Measurements from ENCODE around the gene CSF2. TPM values are rescaled to one million over a fixed set of nuclear protein-coding genes. Genes with fewer than 3 reads are reported as not detected.

The CSF2 gene
- total RNA-seq, 3 donors from 2014 or later (not counting 1 experiment from before 2014, with no cell fraction given), result 0.65 to 1.2 (median 0.82) TPM

DNA sequence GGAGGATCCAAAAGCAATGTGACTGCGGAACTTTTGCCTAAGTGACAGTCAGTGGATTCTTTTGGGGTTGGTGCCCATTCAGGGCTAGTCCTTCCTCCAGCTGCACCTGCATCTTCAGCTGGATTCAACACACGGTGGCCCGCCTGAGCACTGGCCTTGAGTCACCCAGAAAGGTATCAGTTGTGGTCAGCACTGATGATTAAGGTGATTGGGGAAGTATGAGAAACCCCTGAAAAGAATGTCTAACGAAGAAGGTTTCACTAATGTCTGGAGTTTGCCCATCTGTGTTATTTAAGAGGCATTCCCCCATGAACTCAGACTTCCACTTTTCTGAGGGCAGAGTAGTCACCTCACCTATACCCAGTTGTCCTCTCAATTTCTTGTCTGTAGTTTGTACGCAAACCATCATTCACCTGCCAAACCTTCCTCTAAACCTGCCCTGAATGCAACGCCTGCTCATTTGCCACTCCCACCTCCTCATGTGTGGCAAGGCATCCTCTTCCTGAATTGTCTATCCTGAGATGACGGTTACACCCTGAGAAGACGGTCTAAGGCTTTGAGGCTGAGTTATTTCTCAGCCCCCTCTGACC is 27.2 kb downstream of the CSF2 start:
- intact Hi-C loops (cut with micrococcal nuclease), result loop anchor here (5.0 to 10.0 kb wide), 2 partner anchors 38 to 816 kb away; partner anchors contain the start of gene IL3
- TF ChIP-seq, protein P1, sequence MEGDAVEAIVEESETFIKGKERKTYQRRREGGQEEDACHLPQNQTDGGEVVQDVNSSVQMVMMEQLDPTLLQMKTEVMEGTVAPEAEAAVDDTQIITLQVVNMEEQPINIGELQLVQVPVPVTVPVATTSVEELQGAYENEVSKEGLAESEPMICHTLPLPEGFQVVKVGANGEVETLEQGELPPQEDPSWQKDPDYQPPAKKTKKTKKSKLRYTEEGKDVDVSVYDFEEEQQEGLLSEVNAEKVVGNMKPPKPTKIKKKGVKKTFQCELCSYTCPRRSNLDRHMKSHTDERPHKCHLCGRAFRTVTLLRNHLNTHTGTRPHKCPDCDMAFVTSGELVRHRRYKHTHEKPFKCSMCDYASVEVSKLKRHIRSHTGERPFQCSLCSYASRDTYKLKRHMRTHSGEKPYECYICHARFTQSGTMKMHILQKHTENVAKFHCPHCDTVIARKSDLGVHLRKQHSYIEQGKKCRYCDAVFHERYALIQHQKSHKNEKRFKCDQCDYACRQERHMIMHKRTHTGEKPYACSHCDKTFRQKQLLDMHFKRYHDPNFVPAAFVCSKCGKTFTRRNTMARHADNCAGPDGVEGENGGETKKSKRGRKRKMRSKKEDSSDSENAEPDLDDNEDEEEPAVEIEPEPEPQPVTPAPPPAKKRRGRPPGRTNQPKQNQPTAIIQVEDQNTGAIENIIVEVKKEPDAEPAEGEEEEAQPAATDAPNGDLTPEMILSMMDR (IDR thresholded peaks at IDR 0.05), result no peak
- Mint-ChIP-seq H3K27me3 (ENCODE audit: low read depth in 2 of 2) (no peaks in the 10 kb centered on the region), H3K9me3 (no peaks in the 10 kb centered on the region), H3K36me3 (no peaks in the 10 kb centered on the region), H3K4me3 (peak overlapping the region; percentile 2), H3K4me1 (peaks cover 79 to 85% of the 10 kb centered on the region in 2 donors), H3K27ac (peak overlapping the region; percentile 92 to 94)
- ATAC-seq, result no peak
- DNase-seq, result peak in 1 of 2 donors; percentile 24
- Histone ChIP-seq H3K36me3 (ENCODE audit: control insufficient read depth, insufficient read depth, low read length) (no peaks in the 10 kb centered on the region), H3K4me1 (ENCODE audit: control insufficient read depth, insufficient read depth, low read length) (peaks cover 72% of the 10 kb centered on the region), H3K9me3 (ENCODE audit: control insufficient read depth, insufficient read depth, low read length) (no peaks in the 10 kb centered on the region), H3K27me3 (ENCODE audit: control insufficient read depth, insufficient read depth, low read length) (no peaks in the 10 kb centered on the region), H3K4me3 (ENCODE audit: low read length) (no peak overlapping the region), H3K27ac (ENCODE audit: low read length) (peak overlapping the region; percentile 94)
- WGBS (ENCODE audit: insufficient coverage), result 54% methylated on average over 7 of the region's 8 CpGs

DNA sequence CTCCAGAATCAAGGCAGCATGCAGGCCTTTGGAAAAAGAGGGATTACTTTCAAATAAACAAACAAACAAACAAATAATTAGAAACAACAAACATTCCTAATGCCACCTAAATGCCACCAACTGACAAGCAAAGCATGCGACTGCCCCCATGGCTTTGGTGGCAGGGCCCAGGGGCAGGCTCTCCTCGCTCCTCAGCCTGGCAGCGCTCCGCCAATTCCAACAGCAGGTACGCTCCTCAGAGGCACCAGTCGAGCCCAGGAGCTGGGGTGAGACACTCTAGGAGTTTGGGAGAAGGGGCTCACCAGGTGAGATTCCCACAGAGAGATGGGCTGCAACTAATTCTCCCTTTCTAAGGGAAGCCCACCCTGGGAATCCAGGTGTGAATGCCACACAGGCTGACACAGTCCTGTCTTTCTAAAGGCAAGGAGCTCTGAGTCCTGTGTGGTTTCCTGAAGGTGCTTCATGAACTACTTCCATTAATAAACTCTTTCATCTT is 27.8 kb downstream of the CSF2 start:
- WGBS (ENCODE audit: insufficient coverage), result 98% methylated on average over 6 of the region's 6 CpGs
- intact Hi-C loops (cut with micrococcal nuclease), result loop anchor here (5.0 to 10.0 kb wide), 2 partner anchors 39 to 817 kb away; partner anchors contain the start of gene IL3
- H3K27ac ChIP-seq (ENCODE audit: low read length), result peak overlapping the region; percentile 94
- no peaks in the 10 kb centered on the region for H3K27me3 ChIP-seq (ENCODE audit: control insufficient read depth, insufficient read depth, low read length)
- H3K27me3 Mint-ChIP-seq (ENCODE audit: low read depth in 2 of 2), result no peaks in the 10 kb centered on the region
- no peaks in the 10 kb centered on the region for H3K36me3 Mint-ChIP-seq
- TF ChIP-seq, protein P1 (IDR thresholded peaks at IDR 0.05), result no peak
- H3K4me1 Mint-ChIP-seq, result peaks cover 76 to 82% of the 10 kb centered on the region in 2 donors
- H3K4me3 ChIP-seq (ENCODE audit: low read length), result no peak overlapping the region
- no peak for DNase-seq
- H3K9me3 ChIP-seq (ENCODE audit: control insufficient read depth, insufficient read depth, low read length), result no peaks in the 10 kb centered on the region
- peaks cover 71% of the 10 kb centered on the region for H3K4me1 ChIP-seq (ENCODE audit: control insufficient read depth, insufficient read depth, low read length)
- H3K9me3 Mint-ChIP-seq, result no peaks in the 10 kb centered on the region
- peak overlapping the region; percentile 92 to 94 for H3K27ac Mint-ChIP-seq
- no peaks in the 10 kb centered on the region for H3K36me3 ChIP-seq (ENCODE audit: control insufficient read depth, insufficient read depth, low read length)
- H3K4me3 Mint-ChIP-seq, result peak overlapping the region; percentile 13
- ATAC-seq, result no peak

DNA sequence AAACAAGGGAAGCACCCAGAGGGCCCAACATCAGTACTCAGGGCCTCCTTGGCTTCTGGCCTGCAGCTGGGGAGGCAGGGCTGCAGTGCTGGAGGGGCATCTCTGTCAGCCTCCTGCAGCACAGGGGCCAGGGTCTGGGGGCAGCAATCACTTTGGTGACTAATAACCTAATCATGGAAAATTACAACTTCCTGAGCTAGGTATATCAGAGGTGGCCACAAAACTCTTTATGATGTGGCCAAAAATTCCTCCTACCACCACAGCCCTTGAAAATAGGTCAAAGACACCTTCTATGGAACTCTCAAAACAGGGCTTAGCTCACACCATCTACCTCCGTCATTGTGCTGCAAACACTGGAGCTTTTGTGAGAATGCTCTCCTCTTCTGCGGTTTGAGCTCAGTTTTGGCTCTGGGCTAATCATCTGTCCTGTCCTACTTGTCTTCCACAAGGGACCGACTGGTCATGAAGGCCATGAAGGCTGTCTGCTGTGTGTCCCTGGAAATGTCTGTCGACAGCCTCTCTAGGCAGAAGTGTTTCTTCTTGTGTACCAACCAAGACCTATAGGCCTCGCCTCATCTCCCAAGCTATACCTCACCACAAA is 28.6 kb downstream of the CSF2 start:
- Histone ChIP-seq H3K9me3 (ENCODE audit: control insufficient read depth, insufficient read depth, low read length) (no peaks in the 10 kb centered on the region), H3K4me3 (ENCODE audit: low read length) (no peak overlapping the region), H3K4me1 (ENCODE audit: control insufficient read depth, insufficient read depth, low read length) (peaks cover 71% of the 10 kb centered on the region), H3K27me3 (ENCODE audit: control insufficient read depth, insufficient read depth, low read length) (no peaks in the 10 kb centered on the region), H3K27ac (ENCODE audit: low read length) (peak overlapping the region; percentile 94), H3K36me3 (ENCODE audit: control insufficient read depth, insufficient read depth, low read length) (no peaks in the 10 kb centered on the region)
- Mint-ChIP-seq H3K27me3 (ENCODE audit: low read depth in 2 of 2) (no peaks in the 10 kb centered on the region), H3K4me1 (peaks cover 74 to 75% of the 10 kb centered on the region in 2 donors), H3K9me3 (no peaks in the 10 kb centered on the region), H3K27ac (peak overlapping the region; percentile 92 to 94), H3K36me3 (no peaks in the 10 kb centered on the region), H3K4me3 (peak overlapping the region; percentile 71)
- 33% methylated on average over 5 of the region's 5 CpGs for WGBS (ENCODE audit: insufficient coverage)
- intact Hi-C loops (cut with micrococcal nuclease), result loop anchor here (2.0 to 10.0 kb wide), 3 partner anchors 33 to 817 kb away; partner anchors contain the start of gene IL3
- TF ChIP-seq, protein P1 (IDR thresholded peaks at IDR 0.05), result no peak
- ATAC-seq, result peak; percentile 31 to 53 (median 37)
- DNase-seq, result peak; percentile 53 to 74

All from natural killer cell (primary cell).